CD4-positive, alpha-beta T cell (primary cell): ENCODE results near the gene SLC28A1. TPM values are rescaled to one million over a fixed set of nuclear protein-coding genes. Genes with fewer than 3 reads are reported as not detected.

Experiments used
- ATAC-seq: fragments of 200-7000 bp; cut with Tn5 transposase; one replicate; pipeline ENCODE4 v1.10.0; 2022; ENCODE audit warnings: mild to moderate bottlenecking; ENCODE audit not compliant: poor library complexity
- CTCF ChIA-PET: fragments of 350-600 bp; sonication (Branson Sonifier 250); formaldehyde crosslinking; loops from one replicate; lab custom pipeline; 2021; ENCODE audit warnings: antibody characterized with exemption, inconsistent platforms; lab: Charles Lee
- POLR2A ChIA-PET: fragments of 350-600 bp; sonication (Branson Sonifier 250); formaldehyde crosslinking; loops from one replicate; lab custom pipeline; 2021; ENCODE audit warnings: antibody characterized with exemption, inconsistent platforms; lab: Charles Lee
- DNase-seq, 14 experiments: peaks; one replicate each; pipeline ENCODE4 v3.0.0-alpha.2; 2013 to 2020; ENCODE audit warnings: mixed read lengths in 2 of 14
- H3K27ac ChIP-seq, 2 donors: one replicate each; pipeline versions ENCODE4 v1.5.1 to v1.7.0; 2013; ENCODE audit warnings: low read length in 2 of 2, low read depth in 1 of 2, mild to moderate bottlenecking in 1 of 2
- H3K27me3 ChIP-seq, 2 experiments: 1 replicate in 1 of 2; 2 replicates in 1 of 2; pipeline versions ENCODE4 v1.6.1 to v1.7.0; 2013; ENCODE audit warnings: low read length in 2 of 2, control low read depth in 1 of 2, mild to moderate bottlenecking in 1 of 2, moderate library complexity in 1 of 2; ENCODE audit not compliant: insufficient read depth in 2 of 2, control insufficient read depth in 1 of 2
- H3K36me3 ChIP-seq: one replicate; pipeline ENCODE4 v1.6.1; 2013; ENCODE audit warnings: low read length, control low read depth; ENCODE audit not compliant: insufficient read depth
- H3K4me1 ChIP-seq: one replicate; pipeline ENCODE4 v1.6.1; 2013; ENCODE audit warnings: low read length, control low read depth; ENCODE audit not compliant: insufficient read depth
- H3K4me3 ChIP-seq: one replicate; pipeline ENCODE4 v1.5.1; 2013; ENCODE audit warnings: mild to moderate bottlenecking, low read length, moderate library complexity
- H3K9me3 ChIP-seq, 2 experiments: 1 replicate in 1 of 2; 2 replicates in 1 of 2; pipeline versions ENCODE4 v1.6.1 to v1.7.0; 2013; ENCODE audit warnings: low read length in 2 of 2, mild to moderate bottlenecking in 2 of 2, control low read depth in 1 of 2, moderate library complexity in 1 of 2; ENCODE audit not compliant: control insufficient read depth in 1 of 2, insufficient read depth in 1 of 2
- H3K27ac Mint-ChIP-seq: one replicate; pipeline ENCODE4 v1.8.0; 2020; ENCODE audit warnings: mixed read lengths
- H3K27me3 Mint-ChIP-seq: one replicate; pipeline ENCODE4 v1.8.0; 2021; ENCODE audit warnings: mixed read lengths
- H3K36me3 Mint-ChIP-seq: one replicate; pipeline ENCODE4 v1.8.0; 2021; ENCODE audit warnings: low read depth, mixed read lengths
- H3K4me1 Mint-ChIP-seq: one replicate; pipeline ENCODE4 v1.8.0; 2021; ENCODE audit warnings: low read depth, mixed read lengths
- H3K4me3 Mint-ChIP-seq: one replicate; pipeline ENCODE4 v1.8.0; 2020; ENCODE audit warnings: mild to moderate bottlenecking, mixed read lengths
- H3K9me3 Mint-ChIP-seq: one replicate; pipeline ENCODE4 v1.8.0; 2020; ENCODE audit warnings: mixed read lengths
- CTCF ChIP-seq: fragments of 200-600 bp; IDR thresholded peaks from one replicate; pipeline ENCODE4 v1.8.0; 2022; ENCODE audit warnings: antibody characterized with exemption, mild to moderate bottlenecking
- intact Hi-C, 2 experiments: fragments of 100-400 bp; cut with DNase I in 1 of 2; cut with micrococcal nuclease in 1 of 2; formaldehyde crosslinking; loops; one replicate each; pipeline versions ENCODE4 v1.15.1 to v1.9.0; 2023 to 2025; cut with DNase I, micrococcal nuclease
- total RNA-seq, 174 experiments: library from RNA in 2 of 174; stranded (reverse) in 2 of 174; gene quantifications; one replicate each; pipeline ENCODE4 v1.2.3 and lab custom pipeline; 2021 to 2026

The SLC28A1 gene
- total RNA-seq, 2 experiments from 2014 or later, result not detected

- Mint-ChIP-seq H3K27me3 (no peaks in the 10 kb centered on the region), H3K4me1 (no peaks in the 10 kb centered on the region), H3K36me3 (no peaks in the 10 kb centered on the region), H3K9me3 (no peaks in the 10 kb centered on the region), H3K4me3 (no peak overlapping the region), H3K27ac (no peak overlapping the region)
- POLR2A ChIA-PET, result no interaction called here
- ATAC-seq (no peak), DNase-seq (no peak)
- no peak for TF ChIP-seq CTCF
- Histone ChIP-seq H3K4me3 (no peak overlapping the region), H3K36me3 (no peaks in the 10 kb centered on the region), H3K9me3 (peaks cover 0 to 12% of the 10 kb centered on the region in 2 experiments), H3K4me1 (no peaks in the 10 kb centered on the region), H3K27me3 (no peaks in the 10 kb centered on the region), H3K27ac (no peak overlapping the region)
- CTCF ChIA-PET, result interaction anchor here (0.7 kb wide), 1 partner anchor 16 kb away, joined by 3 read pairs; no protein-coding TSS in a partner anchor
- intact Hi-C loops, result no loop called here
Measured at GRCh38 chr15:84944311-84944710, 59.8 kb downstream of the SLC28A1 start.

GRCh38 chr15:84944861-84945260, 60.4 kb downstream of the SLC28A1 start:
- Histone ChIP-seq H3K4me1 (no peaks in the 10 kb centered on the region), H3K27ac (no peak overlapping the region), H3K27me3 (no peaks in the 10 kb centered on the region), H3K4me3 (no peak overlapping the region), H3K9me3 (peaks cover 0 to 12% of the 10 kb centered on the region in 2 experiments), H3K36me3 (no peaks in the 10 kb centered on the region)
- no peak for DNase-seq
- no peak for ATAC-seq
- no peak for TF ChIP-seq CTCF
- Mint-ChIP-seq H3K36me3 (no peaks in the 10 kb centered on the region), H3K4me3 (no peak overlapping the region), H3K4me1 (no peaks in the 10 kb centered on the region), H3K9me3 (no peaks in the 10 kb centered on the region), H3K27me3 (no peaks in the 10 kb centered on the region), H3K27ac (no peak overlapping the region)
- intact Hi-C loops, result no loop called here
- ChIA-PET CTCF (interaction anchor here (0.7 kb wide), 1 partner anchor 17 kb away, joined by 3 read pairs; no protein-coding TSS in a partner anchor), POLR2A (no interaction called here)

- no peak for TF ChIP-seq CTCF
- Histone ChIP-seq H3K4me1 (no peaks in the 10 kb centered on the region), H3K4me3 (no peak overlapping the region), H3K27me3 (no peaks in the 10 kb centered on the region), H3K9me3 (peaks cover 0 to 5% of the 10 kb centered on the region in 2 experiments), H3K27ac (no peak overlapping the region), H3K36me3 (no peaks in the 10 kb centered on the region)
- DNase-seq (no peak), ATAC-seq (no peak)
- Mint-ChIP-seq H3K27me3 (no peaks in the 10 kb centered on the region), H3K36me3 (no peaks in the 10 kb centered on the region), H3K27ac (no peak overlapping the region), H3K4me1 (no peaks in the 10 kb centered on the region), H3K9me3 (no peaks in the 10 kb centered on the region), H3K4me3 (no peak overlapping the region)
- intact Hi-C loops, result no loop called here
- ChIA-PET CTCF (interaction anchor here (0.5 kb wide), 1 partner anchor 15 kb away, joined by 4 read pairs; no protein-coding TSS in a partner anchor), POLR2A (no interaction called here)
Measured at GRCh38 chr15:84946772-84947489, 62.5 kb downstream of the SLC28A1 start.
